OCI-LY1 (cell line): ENCODE results near the gene GAS2L2.

Source experiments
- H2AFZ ChIP-seq: fragments of 200-600 bp; sonication (generic), shearing (Covaris generic); 2 replicates; pipeline ENCODE4 v1.6.0; 2014; ENCODE audit warnings: antibody characterized with exemption, mild to moderate bottlenecking, low read length
- H3F3A ChIP-seq: fragments of 200-600 bp; sonication (generic), shearing (Covaris generic); 2 replicates; pipeline ENCODE4 v1.6.0; 2014; ENCODE audit warnings: mild to moderate bottlenecking, antibody characterized with exemption, low read length, moderate library complexity; ENCODE audit not compliant: insufficient read depth
- H3K27ac ChIP-seq: fragments of 200-600 bp; sonication (generic); 2 replicates; pipeline ENCODE4 v1.5.1; 2014; ENCODE audit warnings: low read length, mixed run types, mild to moderate bottlenecking, low read depth; ENCODE audit not compliant: poor library complexity, severe bottlenecking
- H3K27me3 ChIP-seq: fragments of 200-600 bp; sonication (generic); 2 replicates; pipeline ENCODE4 v1.6.0; 2014; ENCODE audit warnings: antibody characterized with exemption, mild to moderate bottlenecking, low read length, moderate library complexity; ENCODE audit not compliant: insufficient read depth
- H3K36me3 ChIP-seq: fragments of 200-600 bp; sonication (generic); 2 replicates; pipeline ENCODE4 v1.6.1; 2014; ENCODE audit warnings: mild to moderate bottlenecking, antibody characterized with exemption, low read length, moderate library complexity, mixed read lengths; ENCODE audit not compliant: insufficient read depth
- H3K4me1 ChIP-seq: fragments of 200-600 bp; sonication (generic); 2 replicates; pipeline ENCODE4 v1.5.1; 2014; ENCODE audit warnings: mild to moderate bottlenecking, low read length, moderate library complexity; ENCODE audit not compliant: insufficient read depth, severe bottlenecking
- H3K4me2 ChIP-seq: fragments of 200-600 bp; sonication (generic), shearing (Covaris generic); 2 replicates; pipeline ENCODE4 v1.6.1; 2014; ENCODE audit warnings: low read length
- H3K4me3 ChIP-seq: fragments of 200-600 bp; sonication (generic); 2 replicates; pipeline ENCODE4 v1.5.1; 2014; ENCODE audit warnings: low read length, low read depth, mild to moderate bottlenecking, mixed read lengths; ENCODE audit not compliant: poor library complexity, severe bottlenecking
- H3K79me2 ChIP-seq: fragments of 200-600 bp; shearing (Covaris generic); 2 replicates; pipeline ENCODE4 v1.6.1; 2016; ENCODE audit warnings: mixed run types, low read length, mixed read lengths; ENCODE audit not compliant: insufficient read depth
- H3K9ac ChIP-seq: fragments of 200-600 bp; sonication (generic), shearing (Covaris generic); 2 replicates; pipeline ENCODE4 v1.6.1; 2014; ENCODE audit warnings: mild to moderate bottlenecking, low read length, mixed read lengths
- H3K9me2 ChIP-seq: fragments of 200-600 bp; sonication (generic), shearing (Covaris generic); 2 replicates; pipeline ENCODE4 v1.6.1; 2014; ENCODE audit warnings: low read depth, mild to moderate bottlenecking, low read length, mixed read lengths
- H3K9me3 ChIP-seq: fragments of 200-600 bp; shearing (Covaris generic); 2 replicates; pipeline ENCODE4 v1.6.1; 2014; ENCODE audit warnings: low read length, mixed read lengths
- H4K20me1 ChIP-seq: fragments of 200-600 bp; sonication (generic), shearing (Covaris generic); 2 replicates; pipeline ENCODE4 v1.6.0; 2016; ENCODE audit warnings: mild to moderate bottlenecking, low read length; ENCODE audit not compliant: insufficient read depth
- EZH2 ChIP-seq: fragments of 200-600 bp; sonication (generic), shearing (Covaris generic); IDR thresholded peaks from 2 replicates; pipeline ENCODE4 v1.8.0; 2017; ENCODE audit warnings: borderline replicate concordance, mixed run types, mild to moderate bottlenecking, antibody characterized with exemption, low read length, moderate library complexity, mixed read lengths
- TF ChIP-seq, protein P1 (sequence below): fragments of 200-600 bp; sonication (generic), shearing (Covaris generic); IDR thresholded peaks from 2 replicates; pipeline ENCODE4 v1.5.1; 2017; ENCODE audit warnings: mild to moderate bottlenecking, antibody characterized with exemption, low read length, moderate library complexity, mixed read lengths

GAS2L2 gene

DNA sequence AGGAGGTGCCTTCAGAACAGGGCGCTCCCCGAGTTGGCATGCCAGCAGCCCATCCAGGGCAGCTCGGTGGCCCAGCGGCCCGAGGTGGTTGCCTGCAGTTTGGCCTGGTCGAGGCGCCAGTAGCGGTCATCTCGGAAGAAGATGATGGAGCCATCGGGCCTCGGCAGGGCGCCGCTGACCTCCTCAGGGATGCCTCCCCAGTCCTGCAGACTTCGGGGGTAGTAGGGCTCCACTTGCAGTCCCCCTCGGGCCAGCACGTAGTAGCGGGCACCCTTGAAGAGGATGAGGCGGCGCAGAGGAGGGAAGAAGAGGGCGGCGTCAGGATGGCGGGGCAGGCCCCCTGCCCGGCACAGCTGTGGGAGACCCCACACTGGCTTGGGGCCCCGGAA lies 13.4 kb upstream of the GAS2L2 start:
- Histone ChIP-seq H3K9me2 (no peaks in the 10 kb centered on the region), H3K79me2 (no peaks in the 10 kb centered on the region), H3K4me1 (peaks cover 6% of the 10 kb centered on the region), H4K20me1 (no peaks in the 10 kb centered on the region), H3F3A (no peaks in the 10 kb centered on the region), H3K4me3 (no peak overlapping the region), H2AFZ (no peak overlapping the region), H3K27ac (no peak overlapping the region), H3K36me3 (no peaks in the 10 kb centered on the region), H3K4me2 (no peak overlapping the region), H3K9ac (no peak overlapping the region), H3K27me3 (no peaks in the 10 kb centered on the region; the same call in 1 of the 2 replicates), H3K9me3 (no peaks in the 10 kb centered on the region)
- no peak for TF ChIP-seq EZH2
- TF ChIP-seq, protein P1, sequence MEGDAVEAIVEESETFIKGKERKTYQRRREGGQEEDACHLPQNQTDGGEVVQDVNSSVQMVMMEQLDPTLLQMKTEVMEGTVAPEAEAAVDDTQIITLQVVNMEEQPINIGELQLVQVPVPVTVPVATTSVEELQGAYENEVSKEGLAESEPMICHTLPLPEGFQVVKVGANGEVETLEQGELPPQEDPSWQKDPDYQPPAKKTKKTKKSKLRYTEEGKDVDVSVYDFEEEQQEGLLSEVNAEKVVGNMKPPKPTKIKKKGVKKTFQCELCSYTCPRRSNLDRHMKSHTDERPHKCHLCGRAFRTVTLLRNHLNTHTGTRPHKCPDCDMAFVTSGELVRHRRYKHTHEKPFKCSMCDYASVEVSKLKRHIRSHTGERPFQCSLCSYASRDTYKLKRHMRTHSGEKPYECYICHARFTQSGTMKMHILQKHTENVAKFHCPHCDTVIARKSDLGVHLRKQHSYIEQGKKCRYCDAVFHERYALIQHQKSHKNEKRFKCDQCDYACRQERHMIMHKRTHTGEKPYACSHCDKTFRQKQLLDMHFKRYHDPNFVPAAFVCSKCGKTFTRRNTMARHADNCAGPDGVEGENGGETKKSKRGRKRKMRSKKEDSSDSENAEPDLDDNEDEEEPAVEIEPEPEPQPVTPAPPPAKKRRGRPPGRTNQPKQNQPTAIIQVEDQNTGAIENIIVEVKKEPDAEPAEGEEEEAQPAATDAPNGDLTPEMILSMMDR: no peak

DNA sequence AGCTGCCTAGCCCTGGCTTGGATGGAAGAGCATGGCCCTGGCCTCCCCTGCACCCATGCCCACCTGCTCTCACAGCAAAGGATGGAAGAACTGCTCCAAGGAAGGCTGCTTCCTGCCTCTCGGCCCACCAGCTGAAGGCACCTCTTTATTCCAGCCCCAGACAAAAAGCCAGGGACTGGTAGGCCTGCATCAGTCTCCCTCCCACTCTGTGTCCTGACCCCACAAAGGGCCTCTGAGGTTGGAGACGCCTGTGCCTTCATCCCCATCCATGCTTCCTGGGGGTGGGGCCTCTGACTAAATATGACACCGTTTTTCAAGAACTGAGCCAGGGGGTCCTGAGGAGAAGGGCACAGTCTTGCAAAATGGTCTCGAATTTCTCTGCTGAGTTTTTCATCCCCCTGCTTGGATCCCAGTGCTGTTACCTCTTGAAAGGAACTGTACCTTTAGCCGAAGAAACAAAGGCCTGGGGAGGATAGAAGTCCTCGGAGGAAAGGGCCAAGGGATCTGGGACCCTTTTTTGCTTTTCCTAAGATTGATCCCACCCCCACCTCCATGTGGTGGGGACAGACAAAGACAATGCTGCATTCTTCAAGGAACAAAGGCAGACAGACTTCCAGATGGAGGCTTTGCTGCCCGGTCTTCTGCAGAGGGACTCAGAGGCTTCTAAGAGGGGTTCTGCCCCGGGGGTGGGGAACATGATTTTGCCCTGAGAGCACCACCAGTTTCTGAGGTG lies 12.9 kb upstream of the GAS2L2 start:
- no peak overlapping the region for H2AFZ ChIP-seq

DNA sequence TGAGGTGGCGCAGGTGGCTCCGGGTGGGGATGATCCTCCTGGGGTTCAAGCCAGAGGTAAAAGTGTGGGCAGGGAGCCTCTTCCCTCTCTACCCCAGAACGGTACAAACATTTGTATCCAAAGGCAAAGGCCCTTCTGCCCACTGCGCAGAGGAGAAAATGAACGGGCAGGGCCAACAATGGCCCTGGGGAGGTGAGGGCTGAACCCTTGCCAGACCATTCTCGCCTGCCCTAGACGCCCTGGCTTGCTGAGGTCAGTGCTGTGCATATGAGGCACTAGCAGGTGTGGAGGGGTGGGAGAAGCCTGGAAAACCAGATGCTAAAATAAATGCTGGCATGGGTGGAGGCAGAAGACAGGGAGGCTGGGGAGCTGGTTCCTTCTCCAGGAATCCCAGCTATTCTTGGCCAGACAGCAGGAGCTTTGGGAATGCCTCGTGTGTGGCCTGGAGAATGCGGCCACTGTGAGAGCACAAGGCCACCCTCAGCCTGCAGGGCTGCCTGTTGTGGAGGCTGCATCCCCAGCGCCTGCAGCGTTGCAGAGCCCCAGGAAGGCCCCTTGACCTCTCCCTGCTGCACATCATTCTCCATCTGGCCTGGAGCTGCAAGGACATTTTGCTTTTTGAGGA lies 12.2 kb upstream of the GAS2L2 start:
- Histone ChIP-seq H3K9ac (peak overlapping the region; percentile 64; the same call in 1 of the 2 replicates), H3K4me3 (peak overlapping the region; percentile 67)

More for the DNA sequence above, 12.9 kb upstream of the GAS2L2 start:
- Histone ChIP-seq H3K79me2 (no peaks in the 10 kb centered on the region), H4K20me1 (no peaks in the 10 kb centered on the region), H3K9me2 (no peaks in the 10 kb centered on the region), H3K4me3 (no peak overlapping the region), H3K27ac (no peak overlapping the region), H3F3A (no peaks in the 10 kb centered on the region), H3K36me3 (no peaks in the 10 kb centered on the region), H3K9ac (no peak overlapping the region), H3K4me2 (no peak overlapping the region), H3K4me1 (peaks cover 6% of the 10 kb centered on the region), H3K9me3 (no peaks in the 10 kb centered on the region), H3K27me3 (no peaks in the 10 kb centered on the region; the same call in 1 of the 2 replicates)
- TF ChIP-seq EZH2: no peak
- TF ChIP-seq, protein P1: no peak

More for the DNA sequence above, 12.2 kb upstream of the GAS2L2 start:
- H3K27ac ChIP-seq: no peak overlapping the region
- H2AFZ ChIP-seq: no peak overlapping the region
- TF ChIP-seq, protein P1: no peak
- no peak for TF ChIP-seq EZH2
- no peaks in the 10 kb centered on the region for H4K20me1 ChIP-seq
- no peaks in the 10 kb centered on the region for H3K9me2 ChIP-seq
- H3K4me1 ChIP-seq: peaks cover 6% of the 10 kb centered on the region
- H3K4me2 ChIP-seq: peak overlapping the region; percentile 78
- no peaks in the 10 kb centered on the region for H3K9me3 ChIP-seq
- no peaks in the 10 kb centered on the region for H3F3A ChIP-seq
- no peaks in the 10 kb centered on the region for H3K79me2 ChIP-seq
- no peaks in the 10 kb centered on the region; the same call in 1 of the 2 replicates for H3K27me3 ChIP-seq
- H3K36me3 ChIP-seq: no peaks in the 10 kb centered on the region
